ENCODE data around the gene HCFC1R1. TPM values are rescaled to one million over a fixed set of nuclear protein-coding genes. Genes with fewer than 3 reads are reported as not detected.

HCFC1R1 gene
- total RNA-seq, 2 donors from 2014 or later: 19.9 to 120 TPM

DNA sequence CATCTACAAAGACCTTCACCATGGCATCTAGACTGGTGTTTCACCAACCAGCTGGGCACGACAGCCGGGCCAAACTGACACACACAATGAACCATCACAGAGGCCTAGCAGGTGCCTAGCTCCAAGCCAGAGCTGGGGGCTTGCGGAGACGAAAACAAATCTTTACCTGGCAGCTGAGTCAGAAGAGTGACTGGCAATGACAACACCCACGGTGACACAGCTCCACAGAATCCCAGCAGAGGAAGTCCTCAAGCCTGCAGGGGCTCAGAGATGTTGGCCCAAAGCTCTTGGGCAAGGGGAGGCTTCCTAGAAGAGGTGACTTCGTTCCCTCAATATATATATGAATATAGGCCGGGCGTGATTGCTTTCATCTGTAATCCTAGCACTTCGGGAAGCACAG is 27.8 kb upstream of the HCFC1R1 start:
- Histone ChIP-seq H3K27ac (no peak overlapping the region), H3K4me1 (ENCODE audit: control insufficient read depth in 1 of 2, low read depth in 2 of 2) (peaks cover 6 to 7% of the 10 kb centered on the region in 2 donors), H3K36me3 (no peaks in the 10 kb centered on the region), H3K9me3 (no peaks in the 10 kb centered on the region), H3K27me3 (replicated peaks; ENCODE audit: insufficient read depth) (peaks cover 9% of the 10 kb centered on the region), H3K4me3 (no peak overlapping the region)
- TF ChIP-seq, protein P1, sequence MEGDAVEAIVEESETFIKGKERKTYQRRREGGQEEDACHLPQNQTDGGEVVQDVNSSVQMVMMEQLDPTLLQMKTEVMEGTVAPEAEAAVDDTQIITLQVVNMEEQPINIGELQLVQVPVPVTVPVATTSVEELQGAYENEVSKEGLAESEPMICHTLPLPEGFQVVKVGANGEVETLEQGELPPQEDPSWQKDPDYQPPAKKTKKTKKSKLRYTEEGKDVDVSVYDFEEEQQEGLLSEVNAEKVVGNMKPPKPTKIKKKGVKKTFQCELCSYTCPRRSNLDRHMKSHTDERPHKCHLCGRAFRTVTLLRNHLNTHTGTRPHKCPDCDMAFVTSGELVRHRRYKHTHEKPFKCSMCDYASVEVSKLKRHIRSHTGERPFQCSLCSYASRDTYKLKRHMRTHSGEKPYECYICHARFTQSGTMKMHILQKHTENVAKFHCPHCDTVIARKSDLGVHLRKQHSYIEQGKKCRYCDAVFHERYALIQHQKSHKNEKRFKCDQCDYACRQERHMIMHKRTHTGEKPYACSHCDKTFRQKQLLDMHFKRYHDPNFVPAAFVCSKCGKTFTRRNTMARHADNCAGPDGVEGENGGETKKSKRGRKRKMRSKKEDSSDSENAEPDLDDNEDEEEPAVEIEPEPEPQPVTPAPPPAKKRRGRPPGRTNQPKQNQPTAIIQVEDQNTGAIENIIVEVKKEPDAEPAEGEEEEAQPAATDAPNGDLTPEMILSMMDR (IDR thresholded peaks at IDR 0.05): no peak
- DNase-seq (ENCODE audit: low spot score): no peak
- no peak for ATAC-seq (ENCODE audit: insufficient number of reproducible peaks, low FRiP score, low read depth)

DNA sequence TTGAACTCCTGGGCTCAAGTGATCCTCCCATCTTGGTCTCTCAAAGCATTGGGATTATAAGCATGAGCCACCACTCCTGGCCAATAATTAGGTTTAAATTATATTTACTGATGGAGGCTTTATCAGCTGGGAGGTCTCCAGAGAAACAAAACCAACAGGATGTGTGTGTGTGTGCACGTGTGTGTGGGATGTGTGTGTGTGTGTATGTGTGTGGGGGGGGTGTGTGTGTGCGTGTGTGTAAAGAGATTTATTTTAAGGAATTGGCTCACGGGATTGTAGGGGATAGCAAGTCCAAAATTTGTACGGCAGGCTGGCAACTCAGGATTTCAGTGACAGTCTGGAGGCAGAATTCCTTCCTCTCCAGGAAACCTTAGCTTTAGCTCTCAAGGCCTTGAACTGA is 27.3 kb upstream of the HCFC1R1 start:
- Histone ChIP-seq H3K27ac (no peak overlapping the region), H3K27me3 (replicated peaks; ENCODE audit: insufficient read depth) (peaks cover 9% of the 10 kb centered on the region), H3K9me3 (no peaks in the 10 kb centered on the region), H3K4me1 (ENCODE audit: control insufficient read depth in 1 of 2, low read depth in 2 of 2) (peaks cover 10 to 11% of the 10 kb centered on the region in 2 donors), H3K36me3 (no peaks in the 10 kb centered on the region), H3K4me3 (no peak overlapping the region)
- ATAC-seq (ENCODE audit: insufficient number of reproducible peaks, low FRiP score, low read depth) (no peak), DNase-seq (ENCODE audit: low spot score) (no peak)
- TF ChIP-seq, protein P1 (IDR thresholded peaks at IDR 0.05): no peak

DNA sequence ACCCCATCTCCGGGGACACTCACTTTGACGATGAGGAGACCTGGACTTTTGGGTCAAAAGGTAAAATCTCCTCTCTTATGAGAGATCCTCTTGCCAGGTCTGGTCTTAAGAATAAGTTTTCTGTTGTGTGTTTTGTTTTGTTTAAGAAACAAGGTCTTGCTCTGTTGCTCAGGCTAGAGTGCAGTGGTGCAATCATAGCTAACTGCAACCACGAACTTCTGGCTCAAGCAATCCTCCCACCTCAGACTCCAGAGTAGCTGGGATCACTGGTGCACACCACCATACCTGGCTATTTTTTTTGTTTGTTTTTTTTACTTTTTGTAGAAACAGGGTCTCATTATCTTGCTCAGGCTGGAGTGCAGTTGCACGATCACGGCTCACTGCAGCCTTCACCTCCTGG is 26.7 kb upstream of the HCFC1R1 start:
- no peaks in the 10 kb centered on the region for H3K9me3 ChIP-seq
- H3K27me3 ChIP-seq (replicated peaks; ENCODE audit: insufficient read depth): peaks cover 9% of the 10 kb centered on the region
- peaks cover 15% of the 10 kb centered on the region in 2 donors for H3K4me1 ChIP-seq (ENCODE audit: control insufficient read depth in 1 of 2, low read depth in 2 of 2)
- TF ChIP-seq, protein P1 (IDR thresholded peaks at IDR 0.05): no peak
- H3K4me3 ChIP-seq: no peak overlapping the region
- H3K36me3 ChIP-seq: no peaks in the 10 kb centered on the region
- DNase-seq (ENCODE audit: low spot score) (no peak), ATAC-seq (ENCODE audit: insufficient number of reproducible peaks, low FRiP score, low read depth) (no peak)
- H3K27ac ChIP-seq: no peak overlapping the region

DNA sequence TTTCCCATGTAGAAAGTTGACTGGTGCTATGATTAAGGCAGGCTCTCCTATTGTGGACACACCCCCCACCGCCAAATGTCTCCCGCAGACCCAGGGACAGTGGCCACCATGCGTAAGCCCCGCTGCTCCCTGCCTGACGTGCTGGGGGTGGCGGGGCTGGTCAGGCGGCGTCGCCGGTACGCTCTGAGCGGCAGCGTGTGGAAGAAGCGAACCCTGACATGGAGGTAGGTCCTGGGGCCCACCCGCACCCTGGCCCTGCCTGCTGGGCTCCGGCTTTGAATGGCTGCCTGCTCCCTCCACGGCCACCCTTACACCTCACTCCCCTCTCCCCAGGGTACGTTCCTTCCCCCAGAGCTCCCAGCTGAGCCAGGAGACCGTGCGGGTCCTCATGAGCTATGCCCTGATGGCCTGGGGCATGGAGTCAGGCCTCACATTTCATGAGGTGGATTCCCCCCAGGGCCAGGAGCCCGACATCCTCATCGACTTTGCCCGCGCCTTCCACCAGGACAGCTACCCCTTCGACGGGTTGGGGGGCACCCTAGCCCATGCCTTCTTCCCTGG is 26.3 kb upstream of the HCFC1R1 start:
- DNase-seq (ENCODE audit: low spot score): no peak
- Histone ChIP-seq H3K36me3 (no peaks in the 10 kb centered on the region), H3K27ac (no peak overlapping the region), H3K4me3 (no peak overlapping the region), H3K4me1 (ENCODE audit: control insufficient read depth in 1 of 2, low read depth in 2 of 2) (peaks cover 15 to 17% of the 10 kb centered on the region in 2 donors), H3K9me3 (no peaks in the 10 kb centered on the region), H3K27me3 (replicated peaks; ENCODE audit: insufficient read depth) (peaks cover 11% of the 10 kb centered on the region)
- TF ChIP-seq, protein P1 (IDR thresholded peaks at IDR 0.05): no peak
- ATAC-seq (ENCODE audit: insufficient number of reproducible peaks, low FRiP score, low read depth): no peak

DNA sequence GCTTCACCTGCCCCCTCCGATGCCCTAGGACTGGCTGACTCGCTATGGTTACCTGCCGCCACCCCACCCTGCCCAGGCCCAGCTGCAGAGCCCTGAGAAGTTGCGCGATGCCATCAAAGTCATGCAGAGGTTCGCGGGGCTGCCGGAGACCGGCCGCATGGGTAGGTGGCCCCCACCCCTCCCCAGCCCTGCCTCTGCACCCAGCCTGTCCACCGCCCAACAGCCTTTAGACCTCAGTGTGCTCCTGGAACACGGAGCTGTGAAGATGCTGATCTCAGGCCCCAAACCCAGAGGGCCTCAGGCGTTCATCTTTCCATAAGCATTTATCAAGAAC is 23.6 kb upstream of the HCFC1R1 start:
- Histone ChIP-seq H3K4me3 (no peak overlapping the region), H3K36me3 (no peaks in the 10 kb centered on the region), H3K4me1 (ENCODE audit: control insufficient read depth in 1 of 2, low read depth in 2 of 2) (peaks cover 15 to 17% of the 10 kb centered on the region in 2 donors), H3K9me3 (no peaks in the 10 kb centered on the region), H3K27ac (no peak overlapping the region), H3K27me3 (replicated peaks; ENCODE audit: insufficient read depth) (peaks cover 23% of the 10 kb centered on the region)
- DNase-seq (ENCODE audit: low spot score): no peak
- no peak for ATAC-seq (ENCODE audit: insufficient number of reproducible peaks, low FRiP score, low read depth)
- TF ChIP-seq, protein P1 (IDR thresholded peaks at IDR 0.05): no peak

Data from thoracic aorta (tissue), 2 donors.